Spleen (tissue), 11 donors: ENCODE measurements around the gene TMEM97. TPM values are rescaled to one million over a fixed set of nuclear protein-coding genes. Genes with fewer than 3 reads are reported as not detected.

ENCODE experiments used
- DNase-seq: peaks from one replicate; pipeline ENCODE4 v3.0.0-alpha.2; 2020
- H3K27ac ChIP-seq, 8 donors: fragments of 200-600 bp; sonication (generic) in 7 of 8; 1 replicate in 4 of 8; 2 replicates in 4 of 8; pipeline versions ENCODE4 v1.5.0 to v1.8.0; 2016 to 2021; ENCODE audit warnings: inconsistent platforms in 4 of 8, mild to moderate bottlenecking in 4 of 8, moderate library complexity in 1 of 8
- H3K27me3 ChIP-seq, 7 donors: fragments of 200-600 bp; sonication (generic) in 6 of 7; replicated peaks in 1 of 7; 1 replicate in 4 of 7; 2 replicates in 3 of 7; pipeline versions ENCODE4 v1.5.0 to v1.8.0; 2016 to 2021; ENCODE audit warnings: inconsistent platforms in 3 of 7, mild to moderate bottlenecking in 1 of 7
- H3K36me3 ChIP-seq, 6 donors: fragments of 200-600 bp; sonication (generic) in 5 of 6; 1 replicate in 4 of 6; 2 replicates in 2 of 6; pipeline versions ENCODE4 v1.5.0 to v1.8.0; 2016 to 2021; ENCODE audit warnings: inconsistent platforms in 2 of 6
- H3K4me1 ChIP-seq, 6 donors: fragments of 200-600 bp; sonication (generic) in 5 of 6; 1 replicate in 3 of 6; 2 replicates in 3 of 6; pipeline versions ENCODE4 v1.5.0 to v1.8.0; 2016 to 2021; ENCODE audit warnings: inconsistent platforms in 3 of 6
- H3K4me3 ChIP-seq, 8 donors: fragments of 200-600 bp; sonication (generic) in 7 of 8; 1 replicate in 4 of 8; 2 replicates in 4 of 8; pipeline versions ENCODE4 v1.5.0 to v1.8.0; 2016 to 2021; ENCODE audit warnings: inconsistent platforms in 4 of 8, mild to moderate bottlenecking in 4 of 8, moderate library complexity in 2 of 8
- H3K9me3 ChIP-seq, 8 donors: fragments of 200-600 bp; sonication (generic) in 7 of 8; 1 replicate in 4 of 8; 2 replicates in 4 of 8; pipeline versions ENCODE4 v1.5.0 to v1.8.0; 2016 to 2021; ENCODE audit warnings: inconsistent platforms in 4 of 8
- POLR2A ChIP-seq, 3 donors: fragments of 450-650 bp; IDR thresholded peaks; one replicate each; pipeline ENCODE4 v1.5.1; 2017; ENCODE audit warnings: antibody characterized with exemption in 3 of 3, mild to moderate bottlenecking in 1 of 3
- POLR2AphosphoS5 ChIP-seq, 3 donors: sonication (generic); formaldehyde crosslinking; IDR thresholded peaks; one replicate each; pipeline ENCODE4 v1.5.1; 2017; ENCODE audit warnings: antibody characterized with exemption in 3 of 3
- WGBS, 5 donors: extraction: QIAGEN DNeasy Blood & Tissue Kit in 3 of 5; methylation state at CpG; one replicate each; pipeline versions ENCODE4 v1.1.5 to v1.1.7; 2013 to 2018; 5-methylcytosine and 5-hydroxymethylcytosine counted together
- intact Hi-C: fragments of 100-400 bp; cut with DNase I; formaldehyde crosslinking; loops from one replicate; pipeline ENCODE4 v1.15.0; 2023; ENCODE audit warnings: low total_unique reads
- polyA plus RNA-seq, 3 donors: library from polyadenylated mRNA; stranded (reverse); fragments of 200-250 nt; gene quantifications; one replicate each; pipeline ENCODE4 v1.2.1, GENCODE V29; 2013
- total RNA-seq, 7 donors: library from RNA; depleted of rRNA in 3 of 7; stranded (reverse); fragments of >200 nt in 3 of 7; fragmentation: NEBNext Ultra II Directional in 4 of 7; extraction: Animal tissue kit (Norgen Biotek cat#: 25700) in 4 of 7; gene quantifications; one replicate each; pipeline versions ENCODE4 v1.1.0 to v1.2.1, GENCODE V29; 2016 to 2021
- TF ChIP-seq, protein P1 (sequence below), 11 experiments: fragments of 200-600 bp in 7 of 11; fragments of 450-650 bp in 4 of 11; sonication (generic) in 4 of 11; IDR thresholded peaks in 8 of 11; conservative IDR thresholded peaks in 3 of 11; 1 replicate in 7 of 11; 2 replicates in 4 of 11; pipeline versions ENCODE4 v1.4.0 to v1.8.0; 2016 to 2021; ENCODE audit warnings: antibody characterized with exemption in 11 of 11, inconsistent platforms in 4 of 11, mild to moderate bottlenecking in 1 of 11
- donor health status: healthy with polysubstance abuse.
- donor health status: DM: no; HTN: no; CAD: no; lungs with moderate emphysema.
- donor health status: DM: no; HTN: no; CAD: no.
- donor health status: Bipolar disorder and iron deficiency.
- donor health status: healthy.
- donor health status: DM: no; HTN: no; CAD: no.
- donor health status: DM: yes; HTN: yes; CAD: no.

The TMEM97 gene
- total and polyA plus RNA-seq, 10 donors: 1.5 to 7.3 (median 5.4) TPM

DNA sequence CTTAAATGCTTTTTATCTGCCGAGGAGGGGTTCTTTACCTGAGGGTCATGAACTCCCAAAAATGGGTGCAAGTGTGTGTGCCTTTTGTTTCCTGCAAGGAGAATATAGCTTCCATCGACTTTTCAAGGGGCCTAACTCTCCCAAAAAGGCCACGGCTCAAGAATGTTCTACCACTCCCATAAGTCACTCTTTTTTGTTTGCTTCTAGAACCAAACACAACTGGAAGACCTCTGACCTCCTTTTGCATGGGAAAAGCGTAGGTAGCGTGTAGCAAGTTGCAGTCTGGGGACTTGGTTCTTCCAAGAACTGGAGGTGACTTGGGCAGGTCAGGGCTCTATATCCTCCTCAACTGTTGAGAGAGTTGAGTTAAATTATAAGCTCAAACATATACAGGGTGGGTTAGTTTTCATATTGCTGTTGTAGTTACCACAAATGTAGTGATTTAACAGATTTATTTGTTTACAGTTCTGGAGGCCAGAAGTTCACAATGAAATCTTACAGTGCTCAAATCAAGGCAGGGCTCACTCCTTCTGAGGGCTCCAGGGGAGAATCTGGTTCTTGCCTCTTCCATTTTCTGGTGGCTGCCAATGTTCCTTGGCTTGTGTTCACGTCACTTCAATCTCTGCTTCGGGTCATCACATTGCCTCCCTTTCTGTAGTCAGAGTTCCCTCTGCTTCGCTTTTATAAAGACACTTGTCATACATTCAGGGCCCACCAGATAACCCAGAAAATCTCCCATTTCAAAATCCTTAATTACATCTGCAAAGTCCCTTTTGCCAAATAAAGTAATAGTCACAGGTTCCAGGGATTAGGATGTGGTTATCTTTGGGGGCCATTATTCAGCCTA is 1.4 kb downstream of the TMEM97 start:
- H3K36me3 ChIP-seq: no peaks in the 10 kb centered on the region
- H3K27me3 ChIP-seq: peaks cover 0 to 4% (median 0%) of the 10 kb centered on the region in 7 donors
- TF ChIP-seq POLR2A (IDR thresholded peaks at IDR 0.05) (no peak), POLR2AphosphoS5 (IDR thresholded peaks at IDR 0.05) (no peak)
- TF ChIP-seq, protein P1, sequence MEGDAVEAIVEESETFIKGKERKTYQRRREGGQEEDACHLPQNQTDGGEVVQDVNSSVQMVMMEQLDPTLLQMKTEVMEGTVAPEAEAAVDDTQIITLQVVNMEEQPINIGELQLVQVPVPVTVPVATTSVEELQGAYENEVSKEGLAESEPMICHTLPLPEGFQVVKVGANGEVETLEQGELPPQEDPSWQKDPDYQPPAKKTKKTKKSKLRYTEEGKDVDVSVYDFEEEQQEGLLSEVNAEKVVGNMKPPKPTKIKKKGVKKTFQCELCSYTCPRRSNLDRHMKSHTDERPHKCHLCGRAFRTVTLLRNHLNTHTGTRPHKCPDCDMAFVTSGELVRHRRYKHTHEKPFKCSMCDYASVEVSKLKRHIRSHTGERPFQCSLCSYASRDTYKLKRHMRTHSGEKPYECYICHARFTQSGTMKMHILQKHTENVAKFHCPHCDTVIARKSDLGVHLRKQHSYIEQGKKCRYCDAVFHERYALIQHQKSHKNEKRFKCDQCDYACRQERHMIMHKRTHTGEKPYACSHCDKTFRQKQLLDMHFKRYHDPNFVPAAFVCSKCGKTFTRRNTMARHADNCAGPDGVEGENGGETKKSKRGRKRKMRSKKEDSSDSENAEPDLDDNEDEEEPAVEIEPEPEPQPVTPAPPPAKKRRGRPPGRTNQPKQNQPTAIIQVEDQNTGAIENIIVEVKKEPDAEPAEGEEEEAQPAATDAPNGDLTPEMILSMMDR (IDR thresholded peaks at IDR 0.05 in 8 of 11, conservative IDR thresholded peaks at IDR 0.05 in 3 of 11): no peak
- no peaks in the 10 kb centered on the region for H3K9me3 ChIP-seq
- DNase-seq: no peak
- 78 to 87% (median 84%) methylated on average over 8 of the region's 8 CpGs for WGBS, 5 donors
- no peak overlapping the region for H3K27ac ChIP-seq
- H3K4me1 ChIP-seq: peaks cover 11 to 44% (median 24%) of the 10 kb centered on the region in 6 donors
- intact Hi-C loops: no loop called here
- H3K4me3 ChIP-seq: peak overlapping the region in 1 of 8 donors; percentile 74

DNA sequence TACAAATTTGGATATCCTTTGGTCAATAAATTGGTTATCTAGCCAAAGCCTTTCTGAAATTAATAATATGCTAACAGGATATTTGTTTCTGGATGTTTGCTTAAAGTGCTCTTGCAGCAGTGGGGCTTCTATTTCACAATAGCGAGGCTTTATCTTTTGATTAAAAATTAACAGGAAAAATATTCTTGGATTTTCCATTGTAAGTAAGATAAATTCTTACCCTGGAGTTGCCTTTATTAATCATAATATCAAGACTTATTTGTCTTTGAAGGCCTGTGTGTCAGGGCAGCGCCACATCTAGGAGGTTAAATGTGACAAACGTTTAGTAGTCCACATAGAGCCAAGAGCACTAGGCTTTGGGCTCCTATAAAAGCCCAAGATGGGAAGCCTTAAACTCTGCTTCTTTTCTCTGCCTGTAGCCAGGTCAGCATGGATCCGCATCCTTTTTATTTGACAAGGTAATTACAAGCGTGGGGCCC is 5.3 kb downstream of the TMEM97 start:
- Histone ChIP-seq H3K36me3 (peaks cover 0 to 35% (median 23%) of the 10 kb centered on the region in 6 donors), H3K27ac (no peak overlapping the region), H3K4me1 (peaks cover 5 to 31% (median 13%) of the 10 kb centered on the region in 6 donors), H3K27me3 (no peaks in the 10 kb centered on the region), H3K4me3 (no peak overlapping the region), H3K9me3 (no peaks in the 10 kb centered on the region)
- intact Hi-C loops: no loop called here
- TF ChIP-seq POLR2AphosphoS5 (IDR thresholded peaks at IDR 0.05): no peak
- TF ChIP-seq POLR2A (IDR thresholded peaks at IDR 0.05): no peak
- TF ChIP-seq, protein P1 (IDR thresholded peaks at IDR 0.05 in 8 of 11, conservative IDR thresholded peaks at IDR 0.05 in 3 of 11): no peak
- DNase-seq: no peak
- 79 to 91% (median 85%) methylated on average over 5 of the region's 5 CpGs for WGBS, 5 donors

GRCh38 chr17:28324781-28325180 is 5.8 kb downstream of the TMEM97 start:
- peaks cover under 1 to 26% (median 8%) of the 10 kb centered on the region in 6 donors for H3K4me1 ChIP-seq
- no peak for DNase-seq
- 55 to 77% (median 58%) methylated on average over 3 of the region's 3 CpGs for WGBS, 5 donors
- no peaks in the 10 kb centered on the region for H3K27me3 ChIP-seq
- H3K36me3 ChIP-seq: peaks cover 0 to 40% (median 27%) of the 10 kb centered on the region in 6 donors
- TF ChIP-seq POLR2A (IDR thresholded peaks at IDR 0.05) (no peak), POLR2AphosphoS5 (IDR thresholded peaks at IDR 0.05) (no peak)
- TF ChIP-seq, protein P1 (IDR thresholded peaks at IDR 0.05 in 8 of 11, conservative IDR thresholded peaks at IDR 0.05 in 3 of 11): no peak
- no peak overlapping the region for H3K27ac ChIP-seq
- intact Hi-C loops: no loop called here
- H3K4me3 ChIP-seq: no peak overlapping the region
- no peaks in the 10 kb centered on the region for H3K9me3 ChIP-seq

DNA sequence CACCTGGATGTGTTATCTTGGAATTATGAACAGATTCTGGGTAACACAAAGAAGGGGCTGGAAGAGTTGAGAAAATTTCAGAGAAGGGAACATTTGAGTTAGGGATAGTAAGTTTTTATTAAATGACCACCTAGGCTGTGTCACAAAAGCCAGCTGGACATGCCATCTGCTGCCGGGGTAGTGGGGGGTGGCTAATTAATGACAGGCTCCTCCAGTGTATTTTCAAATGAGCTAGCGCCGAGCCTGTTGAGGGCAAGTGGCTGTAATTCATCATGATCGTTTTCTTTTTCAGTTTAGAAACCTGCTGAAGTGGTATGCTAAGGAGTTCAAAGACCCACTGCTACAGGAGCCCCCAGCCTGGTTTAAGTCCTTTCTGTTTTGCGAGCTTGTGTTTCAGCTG is 6.2 kb downstream of the TMEM97 start:
- Histone ChIP-seq H3K9me3 (no peaks in the 10 kb centered on the region), H3K27ac (no peak overlapping the region), H3K4me1 (peaks cover 0 to 22% (median 4%) of the 10 kb centered on the region in 6 donors), H3K4me3 (no peak overlapping the region), H3K27me3 (no peaks in the 10 kb centered on the region), H3K36me3 (peaks cover 0 to 44% (median 30%) of the 10 kb centered on the region in 6 donors)
- no peak for DNase-seq
- TF ChIP-seq POLR2A (IDR thresholded peaks at IDR 0.05) (no peak), POLR2AphosphoS5 (IDR thresholded peaks at IDR 0.05) (no peak)
- TF ChIP-seq, protein P1 (IDR thresholded peaks at IDR 0.05 in 8 of 11, conservative IDR thresholded peaks at IDR 0.05 in 3 of 11): no peak
- intact Hi-C loops: no loop called here
- 76 to 89% (median 83%) methylated on average over 5 of the region's 5 CpGs for WGBS, 5 donors
